Fibroblast of lung (primary cell): ENCODE data around the gene SRRM2.

Experiments used
- EZH2 ChIP-seq: IDR thresholded peaks from 2 replicates; pipeline ENCODE4 v1.5.1; 2012; ENCODE audit warnings: low read length, control low read depth, mild to moderate bottlenecking; ENCODE audit errors: missing control alignments
- TF ChIP-seq, protein P1 (sequence below), 2 donors: IDR thresholded peaks in 1 of 2; conservative IDR thresholded peaks in 1 of 2; 1 replicate in 1 of 2; 2 replicates in 1 of 2; pipeline ENCODE4 v1.5.1; 2011 to 2012; ENCODE audit warnings: low read length in 2 of 2, control low read depth in 1 of 2, inconsistent platforms in 1 of 2, low read depth in 1 of 2, mild to moderate bottlenecking in 1 of 2

DNA sequence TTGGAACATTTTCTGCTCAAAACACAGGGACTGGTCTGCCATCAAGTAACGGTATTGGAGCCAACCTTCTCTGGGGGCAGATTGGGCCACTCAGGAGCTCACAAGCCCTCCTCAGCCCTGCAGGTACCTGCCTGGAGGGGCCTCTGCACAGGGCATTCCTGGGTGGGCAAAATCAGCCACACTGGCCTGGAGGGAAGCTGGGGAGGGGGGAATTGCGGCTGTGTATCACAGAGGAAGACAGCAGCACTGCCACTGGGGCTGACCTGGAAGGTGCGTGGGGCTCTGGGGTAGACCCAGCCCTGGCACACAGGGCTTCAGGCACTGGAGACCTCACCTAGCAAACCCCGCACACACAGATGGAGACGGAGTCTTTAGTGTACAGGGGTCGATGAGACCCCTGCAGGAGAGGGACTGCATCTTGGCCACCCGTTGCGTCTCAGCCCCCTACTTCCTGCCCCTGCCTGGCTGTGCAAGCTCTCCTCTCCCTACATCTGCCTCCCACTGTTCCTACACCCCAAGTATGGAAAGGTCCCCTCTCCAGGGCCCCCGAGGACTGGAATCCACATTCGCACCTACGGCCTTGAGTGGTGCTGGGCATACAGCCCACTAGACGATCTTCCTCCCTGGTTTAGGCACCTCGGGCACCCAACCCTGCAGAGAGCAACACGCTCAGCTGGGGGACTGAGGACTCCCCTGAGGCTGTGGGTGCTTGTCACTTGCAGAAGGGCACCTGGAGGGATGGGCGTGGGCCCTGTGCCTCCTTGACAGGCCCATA, 7.1 kb upstream of the SRRM2 start:
- TF ChIP-seq, protein P1, sequence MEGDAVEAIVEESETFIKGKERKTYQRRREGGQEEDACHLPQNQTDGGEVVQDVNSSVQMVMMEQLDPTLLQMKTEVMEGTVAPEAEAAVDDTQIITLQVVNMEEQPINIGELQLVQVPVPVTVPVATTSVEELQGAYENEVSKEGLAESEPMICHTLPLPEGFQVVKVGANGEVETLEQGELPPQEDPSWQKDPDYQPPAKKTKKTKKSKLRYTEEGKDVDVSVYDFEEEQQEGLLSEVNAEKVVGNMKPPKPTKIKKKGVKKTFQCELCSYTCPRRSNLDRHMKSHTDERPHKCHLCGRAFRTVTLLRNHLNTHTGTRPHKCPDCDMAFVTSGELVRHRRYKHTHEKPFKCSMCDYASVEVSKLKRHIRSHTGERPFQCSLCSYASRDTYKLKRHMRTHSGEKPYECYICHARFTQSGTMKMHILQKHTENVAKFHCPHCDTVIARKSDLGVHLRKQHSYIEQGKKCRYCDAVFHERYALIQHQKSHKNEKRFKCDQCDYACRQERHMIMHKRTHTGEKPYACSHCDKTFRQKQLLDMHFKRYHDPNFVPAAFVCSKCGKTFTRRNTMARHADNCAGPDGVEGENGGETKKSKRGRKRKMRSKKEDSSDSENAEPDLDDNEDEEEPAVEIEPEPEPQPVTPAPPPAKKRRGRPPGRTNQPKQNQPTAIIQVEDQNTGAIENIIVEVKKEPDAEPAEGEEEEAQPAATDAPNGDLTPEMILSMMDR (conservative IDR thresholded peaks at IDR 0.05 in 1 of 2, IDR thresholded peaks at IDR 0.05 in 1 of 2; ENCODE audit: low read depth in 1 of 2, low read length in 2 of 2), result no peak
- no peak for TF ChIP-seq EZH2
